Neural cell (in vitro differentiated cells): ENCODE results near the gene PCDHGC4. TPM values are rescaled to one million over a fixed set of nuclear protein-coding genes. Genes with fewer than 3 reads are reported as not detected.
A peak's percentile ranks its signal among the peaks of the same experiment; 100 is the strongest.

Experiments used
- H2AFZ ChIP-seq: fragments of 200-600, 300-800 bp; sonication (generic), shearing (Covaris generic); 2 replicates; pipeline ENCODE4 v1.6.0; 2014; ENCODE audit warnings: low read depth, mild to moderate bottlenecking, antibody characterized with exemption, low read length, moderate library complexity
- H3F3A ChIP-seq: fragments of 200-600 bp; shearing (Covaris generic); 2 replicates; pipeline ENCODE4 v1.6.1; 2016; ENCODE audit warnings: mild to moderate bottlenecking, moderate library complexity, mixed read lengths, antibody characterized with exemption, low read length; ENCODE audit not compliant: insufficient read depth, poor library complexity, severe bottlenecking
- H3K27ac ChIP-seq: fragments of 200-600, 300-800 bp; sonication (generic), shearing (Covaris generic); 2 replicates; pipeline ENCODE4 v1.5.1; 2014; ENCODE audit warnings: mild to moderate bottlenecking, low read length, moderate library complexity
- H3K27me3 ChIP-seq: fragments of 300-800, 200-600 bp; sonication (generic), shearing (Covaris generic); 2 replicates; pipeline ENCODE4 v1.6.0; 2014; ENCODE audit warnings: mild to moderate bottlenecking, low read depth, low read length, moderate library complexity; ENCODE audit not compliant: insufficient read depth
- H3K36me3 ChIP-seq: fragments of 300-800, 200-600 bp; sonication (generic), shearing (Covaris generic); 2 replicates; pipeline ENCODE4 v1.5.1; 2014; ENCODE audit warnings: mild to moderate bottlenecking, antibody characterized with exemption, low read length, moderate library complexity; ENCODE audit not compliant: insufficient read depth
- H3K4me2 ChIP-seq: fragments of 300-800, 200-600 bp; sonication (generic), shearing (Covaris generic); 2 replicates; pipeline ENCODE4 v1.6.0; 2014; ENCODE audit warnings: mild to moderate bottlenecking, low read length
- H3K4me3 ChIP-seq: fragments of 300-800, 200-600 bp; sonication (generic), shearing (Covaris generic); 2 replicates; pipeline ENCODE4 v1.5.1; 2014; ENCODE audit warnings: mild to moderate bottlenecking, low read length, moderate library complexity
- H3K79me2 ChIP-seq: fragments of 200-600 bp; shearing (Covaris generic); replicated peaks from 2 replicates; pipeline ENCODE4 v1.6.0; 2014; ENCODE audit warnings: mild to moderate bottlenecking, low read length, moderate library complexity; ENCODE audit not compliant: insufficient read depth
- H3K9ac ChIP-seq: fragments of 300-800, 200-600 bp; sonication (generic), shearing (Covaris generic); 2 replicates; pipeline ENCODE4 v1.6.1; 2016; ENCODE audit warnings: mild to moderate bottlenecking, low read length, mixed read lengths
- H3K9me2 ChIP-seq: fragments of 200-600 bp; shearing (Covaris generic); 2 replicates; pipeline ENCODE4 v1.6.1; 2016; ENCODE audit warnings: mild to moderate bottlenecking, low read length, mixed read lengths; ENCODE audit not compliant: insufficient read depth
- H3K9me3 ChIP-seq: fragments of 200-600, 300-800 bp; sonication (generic), shearing (Covaris generic); 2 replicates; pipeline ENCODE4 v1.6.1; 2016; ENCODE audit warnings: mild to moderate bottlenecking, mixed run types, low read length, moderate library complexity, mixed read lengths
- H4K20me1 ChIP-seq: fragments of 200-600 bp; shearing (Covaris generic); 2 replicates; pipeline ENCODE4 v1.6.1; 2016; ENCODE audit warnings: mild to moderate bottlenecking, mixed run types; ENCODE audit not compliant: insufficient read depth
- CTCF ChIP-seq: fragments of 450-650 bp; IDR thresholded peaks from 2 replicates; pipeline ENCODE4 v1.5.1; 2014; ENCODE audit warnings: antibody characterized with exemption, mild to moderate bottlenecking, moderate library complexity; ENCODE audit not compliant: poor library complexity, severe bottlenecking
- EP300 ChIP-seq: fragments of 450-650 bp; conservative IDR thresholded peaks from 2 replicates; pipeline ENCODE4 v1.6.1; 2014; ENCODE audit warnings: antibody characterized with exemption, mild to moderate bottlenecking, moderate library complexity; ENCODE audit not compliant: poor library complexity, severe bottlenecking
- EZH2 ChIP-seq: fragments of 200-600, 300-800 bp; shearing (Covaris generic), sonication (generic); IDR thresholded peaks from 2 replicates; pipeline ENCODE4 v1.6.1; 2014; ENCODE audit warnings: antibody characterized with exemption, low read length, borderline replicate concordance, mild to moderate bottlenecking; ENCODE audit not compliant: insufficient read depth, poor library complexity, severe bottlenecking
- MXI1 ChIP-seq: fragments of 450-650 bp; conservative IDR thresholded peaks from 2 replicates; pipeline ENCODE4 v1.6.1; 2014; ENCODE audit warnings: antibody characterized with exemption, mild to moderate bottlenecking; ENCODE audit not compliant: poor library complexity, severe bottlenecking
- POLR2AphosphoS5 ChIP-seq: IDR thresholded peaks from 2 replicates; pipeline ENCODE4 v1.6.1; 2012
- RAD21 ChIP-seq: fragments of 450-650 bp; conservative IDR thresholded peaks from 2 replicates; pipeline ENCODE4 v1.6.1; 2014; ENCODE audit warnings: antibody characterized with exemption, mild to moderate bottlenecking, moderate library complexity
- REST ChIP-seq: IDR thresholded peaks from 2 replicates; pipeline ENCODE4 v1.6.1; 2012; ENCODE audit warnings: borderline replicate concordance
- SMC3 ChIP-seq: fragments of 450-650 bp; conservative IDR thresholded peaks from 2 replicates; pipeline ENCODE4 v1.6.1; 2014; ENCODE audit warnings: antibody characterized with exemption, mild to moderate bottlenecking, moderate library complexity; ENCODE audit not compliant: poor library complexity
- TAF1 ChIP-seq: IDR thresholded peaks from 2 replicates; pipeline ENCODE4 v1.6.1; 2012; ENCODE audit warnings: low read depth
- polyA plus RNA-seq: library from polyadenylated mRNA; depleted of rRNA; stranded (reverse); fragments of >200 nt; gene quantifications from 2 replicates; pipeline ENCODE4 v1.2.3, GENCODE V29; 2014

The PCDHGC4 gene
- polyA plus RNA-seq, 1 donor from 2014 or later, result 4.3 TPM

- no peaks in the 10 kb centered on the region for H3K9me2 ChIP-seq
- H2AFZ ChIP-seq, result no peak overlapping the region
- no peaks in the 10 kb centered on the region for H3F3A ChIP-seq
- H3K79me2 ChIP-seq, result peaks cover 8% of the 10 kb centered on the region
- peaks cover 29% of the 10 kb centered on the region for H3K36me3 ChIP-seq
- H3K9me3 ChIP-seq, result peaks cover 32% of the 10 kb centered on the region
- H3K4me2 ChIP-seq, result no peak overlapping the region
- no peak overlapping the region for H3K9ac ChIP-seq
- H3K27me3 ChIP-seq, result no peaks in the 10 kb centered on the region
- no peaks in the 10 kb centered on the region for H4K20me1 ChIP-seq
- H3K27ac ChIP-seq, result no peak overlapping the region
- TF ChIP-seq SMC3 (no peak), RAD21 (no peak), POLR2AphosphoS5 (no peak), REST (no peak), EP300 (no peak), EZH2 (no peak), CTCF (no peak), MXI1 (no peak), TAF1 (no peak)
- H3K4me3 ChIP-seq, result peak overlapping the region; percentile 58
Observed at GRCh38 chr5:141477044-141477575, 7.7 kb upstream of the PCDHGC4 start.

- H3K27me3 ChIP-seq, result no peaks in the 10 kb centered on the region
- peaks cover 8% of the 10 kb centered on the region for H3K79me2 ChIP-seq
- H3K9me3 ChIP-seq, result peaks cover 32% of the 10 kb centered on the region
- H3K36me3 ChIP-seq, result peaks cover 29% of the 10 kb centered on the region
- H3K27ac ChIP-seq, result no peak overlapping the region
- H3K9me2 ChIP-seq, result no peaks in the 10 kb centered on the region
- H3K9ac ChIP-seq, result no peak overlapping the region
- TF ChIP-seq EZH2 (no peak), MXI1 (no peak), SMC3 (no peak), EP300 (no peak)
- no peaks in the 10 kb centered on the region for H4K20me1 ChIP-seq
- no peak overlapping the region for H3K4me3 ChIP-seq
- no peak overlapping the region for H3K4me2 ChIP-seq
- H3F3A ChIP-seq, result no peaks in the 10 kb centered on the region
- H2AFZ ChIP-seq, result no peak overlapping the region
Observed at GRCh38 chr5:141477815-141478214, 7.0 kb upstream of the PCDHGC4 start.
